Thoracic aorta (tissue), 2 donors: ENCODE results near the gene TRMT44. TPM values are rescaled to one million over a fixed set of nuclear protein-coding genes. Genes with fewer than 3 reads are reported as not detected.
A peak's percentile ranks its signal among the peaks of the same experiment; 100 is the strongest.

Experiments used
- ATAC-seq: fragments of 150-250 bp; one replicate; pipeline ENCODE4 v1.8.0; 2017; ENCODE audit warnings: low read depth; ENCODE audit not compliant: insufficient number of reproducible peaks, low FRiP score
- DNase-seq: peaks from one replicate; pipeline ENCODE4 v3.0.0-alpha.2; 2020; ENCODE audit warnings: low spot score
- H3K27ac ChIP-seq, 2 donors: fragments of 200-600 bp; sonication (generic); 1 replicate in 1 of 2; 2 replicates in 1 of 2; pipeline ENCODE4 v1.5.1; 2016; ENCODE audit warnings: mild to moderate bottlenecking in 2 of 2, moderate library complexity in 2 of 2
- H3K27me3 ChIP-seq: fragments of 200-600 bp; sonication (generic); replicated peaks from 2 replicates; pipeline ENCODE4 v1.6.0; 2016; ENCODE audit warnings: mild to moderate bottlenecking; ENCODE audit not compliant: insufficient read depth
- H3K36me3 ChIP-seq: fragments of 200-600 bp; sonication (generic); one replicate; pipeline ENCODE4 v1.5.1; 2016
- H3K4me1 ChIP-seq, 2 donors: fragments of 200-600 bp; sonication (generic); 1 replicate in 1 of 2; 2 replicates in 1 of 2; pipeline versions ENCODE4 v1.5.1 to v1.6.0; 2016; ENCODE audit warnings: low read depth in 2 of 2, mild to moderate bottlenecking in 1 of 2; ENCODE audit not compliant: control insufficient read depth in 1 of 2
- H3K4me3 ChIP-seq: fragments of 200-600 bp; sonication (generic); 2 replicates; pipeline ENCODE4 v1.5.1; 2016; ENCODE audit warnings: mild to moderate bottlenecking
- H3K9me3 ChIP-seq: fragments of 200-600 bp; sonication (generic); 2 replicates; pipeline ENCODE4 v1.5.1; 2016
- total RNA-seq, 2 donors: library from RNA; depleted of rRNA; stranded (reverse); fragments of >200 nt; gene quantifications; one replicate each; pipeline versions ENCODE4 v1.1.0 to v1.2.3, GENCODE V29; 2016
- TF ChIP-seq, protein P1 (sequence below): fragments of 200-600 bp; sonication (generic); IDR thresholded peaks from one replicate; pipeline ENCODE4 v1.5.1; 2019; ENCODE audit warnings: antibody characterized with exemption

TRMT44 gene
- total RNA-seq, 2 donors from 2014 or later: 19.8 to 30.5 TPM

DNA sequence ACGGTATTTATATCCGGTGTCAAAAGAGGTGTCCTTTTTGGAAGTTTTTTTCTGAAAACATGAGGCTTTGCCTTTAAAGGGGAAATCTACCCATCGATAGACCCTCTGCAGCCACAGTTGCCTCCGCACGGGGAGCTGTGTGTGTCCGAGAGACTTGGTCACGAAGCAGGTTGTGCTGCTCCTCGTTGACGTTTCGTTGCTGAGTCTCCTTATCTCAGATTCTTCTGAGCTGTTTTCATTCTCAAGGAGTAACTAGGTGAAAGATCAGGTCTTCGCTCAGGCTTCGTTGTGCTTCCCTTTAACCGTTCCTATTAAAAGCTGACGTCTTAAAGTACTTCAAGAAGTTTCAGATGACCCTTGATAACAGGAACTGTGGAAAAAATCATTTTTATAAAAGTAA, 23.8 kb downstream of the TRMT44 start:
- Histone ChIP-seq H3K36me3 (peaks cover 44% of the 10 kb centered on the region), H3K27ac (no peak overlapping the region), H3K27me3 (no peaks in the 10 kb centered on the region), H3K4me1 (no peaks in the 10 kb centered on the region), H3K4me3 (no peak overlapping the region), H3K9me3 (no peaks in the 10 kb centered on the region)
- no peak for ATAC-seq
- no peak for DNase-seq
- TF ChIP-seq, protein P1, sequence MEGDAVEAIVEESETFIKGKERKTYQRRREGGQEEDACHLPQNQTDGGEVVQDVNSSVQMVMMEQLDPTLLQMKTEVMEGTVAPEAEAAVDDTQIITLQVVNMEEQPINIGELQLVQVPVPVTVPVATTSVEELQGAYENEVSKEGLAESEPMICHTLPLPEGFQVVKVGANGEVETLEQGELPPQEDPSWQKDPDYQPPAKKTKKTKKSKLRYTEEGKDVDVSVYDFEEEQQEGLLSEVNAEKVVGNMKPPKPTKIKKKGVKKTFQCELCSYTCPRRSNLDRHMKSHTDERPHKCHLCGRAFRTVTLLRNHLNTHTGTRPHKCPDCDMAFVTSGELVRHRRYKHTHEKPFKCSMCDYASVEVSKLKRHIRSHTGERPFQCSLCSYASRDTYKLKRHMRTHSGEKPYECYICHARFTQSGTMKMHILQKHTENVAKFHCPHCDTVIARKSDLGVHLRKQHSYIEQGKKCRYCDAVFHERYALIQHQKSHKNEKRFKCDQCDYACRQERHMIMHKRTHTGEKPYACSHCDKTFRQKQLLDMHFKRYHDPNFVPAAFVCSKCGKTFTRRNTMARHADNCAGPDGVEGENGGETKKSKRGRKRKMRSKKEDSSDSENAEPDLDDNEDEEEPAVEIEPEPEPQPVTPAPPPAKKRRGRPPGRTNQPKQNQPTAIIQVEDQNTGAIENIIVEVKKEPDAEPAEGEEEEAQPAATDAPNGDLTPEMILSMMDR: no peak

DNA sequence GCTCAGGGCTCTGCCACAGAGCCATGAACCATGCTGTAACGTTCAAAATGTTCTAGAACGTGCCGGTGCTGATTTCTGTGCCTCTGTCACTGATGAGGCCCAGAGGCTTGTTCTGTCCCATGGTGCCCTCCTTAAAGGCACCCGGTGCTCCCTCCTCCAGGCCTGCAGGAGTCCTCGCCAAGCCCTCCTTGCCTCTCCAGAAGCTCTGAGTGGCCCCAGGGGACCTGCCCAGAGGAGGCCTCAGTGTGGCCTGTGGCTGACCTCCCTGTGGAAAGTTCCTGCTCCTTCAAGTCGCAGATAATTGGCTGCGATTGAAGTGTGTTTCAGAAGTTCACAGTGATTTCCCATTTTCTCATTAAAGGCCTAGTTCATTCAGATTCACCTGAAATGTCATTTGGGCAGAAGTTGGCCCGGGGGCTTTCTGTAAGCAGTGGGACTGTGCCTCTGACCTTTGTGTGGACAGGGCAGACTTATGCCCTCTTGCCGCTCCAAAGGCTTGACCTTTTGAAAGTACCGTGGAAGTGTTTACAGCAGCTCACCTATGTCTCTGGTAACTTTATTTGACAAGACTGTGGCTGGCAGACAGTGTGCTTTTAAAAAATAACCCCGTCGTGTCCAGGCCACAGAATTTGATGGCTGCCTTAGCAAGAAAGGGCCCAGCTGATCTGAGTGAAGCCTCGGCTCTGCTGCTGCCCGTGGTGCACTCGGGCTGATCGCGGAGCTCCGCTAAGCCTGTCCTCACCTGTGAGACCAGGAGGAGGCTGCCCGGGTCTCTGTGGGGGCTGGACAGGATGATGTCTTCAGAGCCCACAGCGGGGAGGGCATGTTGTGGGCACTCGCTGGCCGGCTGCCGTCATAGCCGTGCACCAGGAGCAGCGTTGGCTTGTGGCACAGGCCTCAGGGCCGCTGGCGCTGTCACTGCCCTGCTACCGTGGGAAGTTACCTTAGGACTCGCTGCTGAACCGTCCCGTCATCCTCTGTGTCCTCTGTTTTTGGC, 25.3 kb downstream of the TRMT44 start:
- Histone ChIP-seq H3K9me3 (no peaks in the 10 kb centered on the region), H3K4me3 (no peak overlapping the region), H3K4me1 (no peaks in the 10 kb centered on the region), H3K27me3 (no peaks in the 10 kb centered on the region), H3K27ac (no peak overlapping the region), H3K36me3 (peaks cover 52% of the 10 kb centered on the region)
- ATAC-seq (no peak), DNase-seq (no peak)
- TF ChIP-seq, protein P1: no peak

GRCh38 chr4:8467016-8467415, 26.4 kb downstream of the TRMT44 start:
- H3K9me3 ChIP-seq: no peaks in the 10 kb centered on the region
- ATAC-seq (no peak), DNase-seq (no peak)
- H3K36me3 ChIP-seq: peaks cover 43% of the 10 kb centered on the region
- no peak overlapping the region for H3K27ac ChIP-seq
- no peaks in the 10 kb centered on the region for H3K27me3 ChIP-seq
- H3K4me3 ChIP-seq: no peak overlapping the region
- H3K4me1 ChIP-seq: peaks cover 0 to 2% of the 10 kb centered on the region in 2 donors
- TF ChIP-seq, protein P1: no peak

DNA sequence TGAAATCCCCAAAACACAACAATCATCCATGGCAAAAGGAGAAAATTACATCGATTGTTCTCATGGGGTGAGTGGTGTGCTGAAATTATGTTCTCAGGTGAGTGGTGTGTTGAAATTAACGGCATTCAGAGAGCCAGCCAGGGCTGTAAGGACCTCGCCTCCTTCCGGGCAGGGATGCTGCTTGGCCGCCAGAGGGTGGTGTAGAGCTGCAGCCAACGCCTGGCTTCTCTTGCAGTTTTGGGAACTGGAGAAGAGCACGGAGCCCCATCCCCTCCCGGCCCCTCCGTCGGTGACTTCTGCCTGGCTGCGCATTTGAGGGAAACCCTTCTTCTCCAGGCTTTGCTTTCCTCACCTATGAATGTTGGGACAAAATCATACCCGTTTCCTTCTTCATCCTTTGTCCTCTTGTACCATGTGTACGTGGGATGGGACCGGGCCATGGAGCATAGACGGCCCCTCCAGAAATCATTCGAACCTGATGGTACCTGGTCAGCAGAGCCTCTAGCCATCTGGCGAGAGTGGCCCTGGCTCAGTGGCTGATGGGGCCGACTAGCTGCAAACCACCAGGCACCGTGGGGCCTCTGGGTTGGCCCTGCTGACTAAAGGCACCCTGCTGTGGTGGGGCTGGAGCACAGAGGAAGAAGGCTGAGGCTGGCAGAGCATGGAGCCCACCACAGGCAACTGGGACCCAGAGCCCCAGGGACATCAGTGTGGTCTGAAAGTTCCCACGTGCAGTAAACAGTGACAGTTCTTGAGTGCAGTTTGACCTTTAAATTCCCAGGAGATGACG, 28.4 kb downstream of the TRMT44 start:
- no peak for ATAC-seq
- H3K27ac ChIP-seq: no peak overlapping the region
- peaks cover 16 to 21% of the 10 kb centered on the region in 2 donors for H3K4me1 ChIP-seq
- no peak for DNase-seq
- H3K4me3 ChIP-seq: no peak overlapping the region
- TF ChIP-seq, protein P1: peak; percentile 89
- H3K9me3 ChIP-seq: no peaks in the 10 kb centered on the region
- H3K36me3 ChIP-seq: peaks cover 39% of the 10 kb centered on the region
- H3K27me3 ChIP-seq: no peaks in the 10 kb centered on the region

DNA sequence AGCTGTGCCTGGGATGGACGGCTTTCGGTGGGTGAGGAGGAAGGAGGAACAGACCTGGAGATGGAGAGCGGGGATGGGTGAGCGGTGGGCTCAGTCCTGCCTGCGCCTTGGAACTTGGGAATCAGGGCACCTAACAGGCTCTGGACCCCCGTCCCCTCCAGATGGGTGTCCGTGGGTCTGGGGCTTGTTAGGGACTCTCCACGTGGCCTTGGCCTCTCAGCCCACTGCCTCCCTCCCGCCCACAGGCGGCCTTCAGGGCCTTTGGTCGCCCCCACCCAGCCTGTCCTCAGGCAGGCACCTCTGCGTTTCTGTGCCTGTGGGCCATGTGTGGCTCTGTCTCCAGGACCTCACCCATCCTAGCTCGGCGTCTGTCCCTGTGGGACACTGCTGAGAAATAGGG, 29.0 kb downstream of the TRMT44 start:
- no peak overlapping the region for H3K27ac ChIP-seq
- H3K36me3 ChIP-seq: peaks cover 33% of the 10 kb centered on the region
- no peaks in the 10 kb centered on the region for H3K27me3 ChIP-seq
- H3K4me3 ChIP-seq: no peak overlapping the region
- H3K9me3 ChIP-seq: no peaks in the 10 kb centered on the region
- ATAC-seq: no peak
- peaks cover 20 to 27% of the 10 kb centered on the region in 2 donors for H3K4me1 ChIP-seq
- TF ChIP-seq, protein P1: no peak
- DNase-seq: no peak
